ENCODE measurements around the gene PI4KA.

PI4KA gene

DNA sequence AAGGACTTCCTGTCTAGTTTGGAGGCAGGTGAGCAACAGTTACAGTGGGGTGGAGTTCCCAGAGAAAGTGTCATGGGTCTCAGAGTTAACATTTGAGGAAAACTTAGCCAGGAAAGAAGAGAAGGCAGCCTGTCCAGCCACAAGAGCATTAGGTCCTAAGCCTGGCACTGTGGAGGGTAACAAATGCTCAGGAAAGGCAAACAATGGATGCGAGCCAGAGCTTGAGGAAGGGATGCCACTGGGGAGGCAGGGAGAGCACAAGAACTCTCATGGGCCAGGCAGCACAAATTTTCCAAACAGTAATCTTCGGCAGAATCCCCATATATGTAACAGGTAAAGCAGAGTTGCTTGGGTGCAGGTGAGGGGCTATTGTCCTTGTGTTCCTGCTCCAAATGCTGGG, 92.7 kb downstream of the PI4KA start:
- DNase-seq = no peak
- in situ Hi-C loops (cut with MboI; ENCODE audit: low pct_unique_long_range_greater_than_20kb, low sequenced_read_pairs) = loop anchor here (25.0 kb wide), 1 partner anchor 354 kb away; no protein-coding TSS in a partner anchor

GRCh38 chr22:20764729-20765128, 93.9 kb downstream of the PI4KA start:
- DNase-seq = no peak
- in situ Hi-C loops (cut with MboI; ENCODE audit: low pct_unique_long_range_greater_than_20kb, low sequenced_read_pairs) = loop anchor here (25.0 kb wide), 1 partner anchor 352 kb away; no protein-coding TSS in a partner anchor

DNA sequence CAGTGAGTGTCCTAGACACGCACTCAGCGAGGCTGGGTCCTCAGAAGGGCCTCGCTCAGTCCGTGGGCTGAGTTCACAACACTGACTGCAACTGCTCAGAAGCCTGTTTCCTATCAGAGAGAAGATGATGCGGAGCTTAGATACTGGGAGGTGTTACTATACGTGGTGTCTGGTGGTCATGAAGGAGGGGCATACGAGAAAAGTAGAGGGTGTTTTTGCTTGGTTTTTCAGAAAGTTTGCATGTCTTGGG, 94.2 kb downstream of the PI4KA start:
- no peak for DNase-seq
- in situ Hi-C loops (cut with MboI; ENCODE audit: low pct_unique_long_range_greater_than_20kb, low sequenced_read_pairs) = loop anchor here (25.0 kb wide), 1 partner anchor 352 kb away; no protein-coding TSS in a partner anchor

DNA sequence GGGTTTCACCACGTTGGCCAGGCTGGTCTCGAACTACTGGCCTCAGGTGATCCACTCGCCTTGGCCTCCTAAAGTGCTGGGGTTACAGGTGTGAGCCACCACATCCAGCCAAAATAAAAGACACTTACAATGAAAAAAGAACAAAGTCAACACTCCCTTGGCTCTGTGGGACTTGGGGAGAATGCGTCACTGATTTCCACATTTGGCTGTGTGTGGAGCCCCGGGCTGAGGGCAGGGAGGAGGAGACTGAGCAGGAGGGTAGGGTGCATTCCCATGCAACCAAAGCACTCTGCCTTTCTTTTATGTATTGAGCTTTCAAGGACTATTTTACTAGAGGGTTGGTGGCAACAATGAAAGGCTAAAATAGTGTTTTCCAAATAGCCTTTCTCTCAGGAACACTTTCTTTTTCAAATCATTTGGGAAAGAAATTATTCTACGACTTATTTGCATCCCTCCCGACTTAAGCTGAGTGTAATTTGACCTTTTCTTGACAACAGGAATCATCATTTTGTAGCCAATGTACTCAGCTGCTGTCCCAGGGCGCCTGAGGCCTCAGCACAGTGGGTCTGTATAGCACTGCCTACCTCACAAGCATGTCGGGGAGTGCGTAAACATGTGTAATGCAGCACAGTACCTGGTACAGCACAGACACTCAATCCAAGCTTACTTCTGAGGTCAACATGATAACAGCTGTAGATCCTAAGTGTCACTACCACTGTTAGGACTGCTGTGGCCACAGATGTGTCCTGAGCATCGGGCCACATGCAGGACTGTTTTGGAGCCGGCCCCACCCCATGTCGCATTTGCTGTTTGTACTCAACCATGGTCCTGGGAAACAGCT, 94.8 kb downstream of the PI4KA start:
- no peak for DNase-seq
- in situ Hi-C loops (cut with MboI; ENCODE audit: low pct_unique_long_range_greater_than_20kb, low sequenced_read_pairs) = loop anchor here (25.0 kb wide), 1 partner anchor 352 kb away; no protein-coding TSS in a partner anchor

GRCh38 chr22:20762233-20762796, 96.3 kb downstream of the PI4KA start:
- in situ Hi-C loops (cut with MboI; ENCODE audit: low pct_unique_long_range_greater_than_20kb, low sequenced_read_pairs) = loop anchor here (25.0 kb wide), 1 partner anchor 350 kb away; no protein-coding TSS in a partner anchor
- DNase-seq = no peak

GRCh38 chr22:20761536-20761935, 97.1 kb downstream of the PI4KA start:
- no peak for DNase-seq
- in situ Hi-C loops (cut with MboI; ENCODE audit: low pct_unique_long_range_greater_than_20kb, low sequenced_read_pairs) = loop anchor here (25.0 kb wide), 1 partner anchor 349 kb away; no protein-coding TSS in a partner anchor

GRCh38 chr22:20760084-20760483, 98.5 kb downstream of the PI4KA start:
- no peak for DNase-seq
- in situ Hi-C loops (cut with MboI; ENCODE audit: low pct_unique_long_range_greater_than_20kb, low sequenced_read_pairs) = loop anchor here (25.0 kb wide), 1 partner anchor 348 kb away; no protein-coding TSS in a partner anchor

- no peak for DNase-seq
- in situ Hi-C loops (cut with MboI; ENCODE audit: low pct_unique_long_range_greater_than_20kb, low sequenced_read_pairs) = loop anchor here (25.0 kb wide), 1 partner anchor 346 kb away; no protein-coding TSS in a partner anchor
Measured at GRCh38 chr22:20758688-20759087, 99.9 kb downstream of the PI4KA start.

GRCh38 chr22:20756846-20757245, 101.8 kb downstream of the PI4KA start:
- no peak for DNase-seq

GRCh38 chr22:20752873-20753272, 105.7 kb downstream of the PI4KA start:
- no peak for DNase-seq
- in situ Hi-C loops (cut with MboI; ENCODE audit: low pct_unique_long_range_greater_than_20kb, low sequenced_read_pairs) = loop anchor here (25.0 kb wide), 1 partner anchor 341 kb away; no protein-coding TSS in a partner anchor

More at GRCh38 chr22:20756846-20757245, 101.8 kb downstream of the PI4KA start:
- in situ Hi-C loops (cut with MboI; ENCODE audit: low pct_unique_long_range_greater_than_20kb, low sequenced_read_pairs) = loop anchor here (25.0 kb wide), 1 partner anchor 345 kb away; no protein-coding TSS in a partner anchor

DNA sequence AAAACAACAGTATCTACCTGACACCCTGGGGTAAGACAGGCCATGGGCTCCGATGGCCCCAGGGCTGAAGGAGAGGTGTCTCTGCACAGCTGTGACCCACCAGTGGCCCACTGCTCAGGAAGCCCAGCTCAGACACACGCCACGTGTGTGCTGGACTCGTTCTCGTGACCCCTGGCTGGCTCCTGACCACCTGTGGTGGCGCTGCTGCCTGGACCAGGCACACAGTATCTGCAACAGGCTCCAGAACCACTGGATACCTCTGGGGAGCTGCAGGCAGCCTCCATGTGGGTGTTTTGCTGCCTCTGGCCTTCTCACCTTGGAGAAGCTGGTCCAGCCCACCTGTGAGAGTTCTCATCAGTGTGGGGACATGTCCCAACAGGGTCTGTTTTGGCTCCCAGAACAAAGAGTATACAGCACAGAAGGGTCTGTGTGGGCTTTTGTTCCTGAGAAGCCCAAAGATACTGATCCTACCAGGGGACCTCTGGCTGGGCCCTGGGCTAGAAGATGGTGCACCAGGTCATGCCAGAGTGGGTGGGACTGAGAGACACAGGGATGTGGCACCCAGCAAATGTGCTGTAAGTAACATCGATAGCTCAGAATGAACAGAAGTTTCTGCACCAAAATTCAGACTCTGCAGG, 106.4 kb downstream of the PI4KA start:
- in situ Hi-C loops (cut with MboI; ENCODE audit: low pct_unique_long_range_greater_than_20kb, low sequenced_read_pairs) = loop anchor here (25.0 kb wide), 1 partner anchor 340 kb away; no protein-coding TSS in a partner anchor
- no peak for DNase-seq

DNA sequence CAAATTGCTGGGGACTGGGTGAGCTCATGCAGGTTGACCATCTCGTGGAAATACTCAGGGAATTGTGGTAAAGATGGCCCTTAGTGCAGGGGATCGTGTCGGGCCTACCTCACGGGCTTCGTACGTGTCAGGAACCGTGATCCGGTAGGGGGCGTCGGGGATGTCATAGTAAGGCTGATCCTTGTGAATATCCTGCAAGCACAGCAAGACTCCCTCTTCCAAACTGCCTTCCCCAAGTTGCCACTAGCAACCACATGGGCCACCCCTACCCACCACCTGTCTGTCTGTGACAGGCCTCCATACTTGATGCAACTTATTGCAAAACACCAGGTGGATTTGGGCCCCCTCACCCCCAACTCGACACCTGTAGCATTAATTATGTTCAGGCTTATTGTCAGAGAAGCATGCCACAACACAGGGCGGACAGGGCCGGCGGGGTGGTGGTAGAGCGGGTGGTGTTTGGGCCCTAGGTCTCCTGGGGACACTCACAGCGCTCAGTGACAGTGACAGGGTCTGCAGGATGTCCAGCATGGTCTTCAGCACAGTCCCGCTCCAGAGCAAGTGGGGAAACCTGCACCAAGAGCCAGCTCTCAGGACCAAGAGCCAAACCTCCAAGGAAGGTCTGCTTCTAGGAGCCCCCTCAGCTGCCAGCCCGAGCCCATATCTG, 107.3 kb downstream of the PI4KA start:
- in situ Hi-C loops (cut with MboI; ENCODE audit: low pct_unique_long_range_greater_than_20kb, low sequenced_read_pairs) = loop anchor here (25.0 kb wide), 1 partner anchor 339 kb away; no protein-coding TSS in a partner anchor
- DNase-seq = no peak

GRCh38 chr22:20750461-20751184, 108.0 kb downstream of the PI4KA start:
- in situ Hi-C loops (cut with MboI; ENCODE audit: low pct_unique_long_range_greater_than_20kb, low sequenced_read_pairs) = loop anchor here (25.0 kb wide), 1 partner anchor 338 kb away; no protein-coding TSS in a partner anchor

DNA sequence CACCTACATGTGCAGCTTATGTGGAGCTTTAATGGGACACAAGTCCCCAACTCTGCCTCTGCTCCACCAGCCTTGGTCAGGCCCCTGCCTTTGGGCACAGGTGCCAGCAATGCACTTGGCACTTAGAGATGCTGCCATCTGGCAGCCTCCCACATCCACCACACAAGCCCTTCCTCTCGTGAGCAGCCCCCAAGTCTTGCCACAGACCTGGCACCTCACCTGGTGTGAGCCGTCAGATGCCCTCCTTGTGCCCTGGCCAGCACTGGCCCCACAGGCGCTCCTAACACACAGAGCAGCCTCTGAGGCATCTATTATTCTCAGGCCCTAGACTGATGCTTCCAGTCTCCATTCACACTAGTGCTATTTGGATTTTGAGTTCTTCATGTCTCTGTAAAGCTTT, 109.2 kb downstream of the PI4KA start:
- DNase-seq = no peak
- in situ Hi-C loops (cut with MboI; ENCODE audit: low pct_unique_long_range_greater_than_20kb, low sequenced_read_pairs) = no loop called here

More at GRCh38 chr22:20750461-20751184, 108.0 kb downstream of the PI4KA start:
- DNase-seq = no peak

GRCh38 chr22:20748731-20749428, 109.7 kb downstream of the PI4KA start:
- no peak for DNase-seq
- in situ Hi-C loops (cut with MboI; ENCODE audit: low pct_unique_long_range_greater_than_20kb, low sequenced_read_pairs) = no loop called here

- in situ Hi-C loops (cut with MboI; ENCODE audit: low pct_unique_long_range_greater_than_20kb, low sequenced_read_pairs) = no loop called here
- DNase-seq = no peak
Measured at GRCh38 chr22:20748082-20748481, 110.5 kb downstream of the PI4KA start.

GRCh38 chr22:20747223-20747622, 111.4 kb downstream of the PI4KA start:
- in situ Hi-C loops (cut with MboI; ENCODE audit: low pct_unique_long_range_greater_than_20kb, low sequenced_read_pairs) = no loop called here

More at GRCh38 chr22:20747223-20747622, 111.4 kb downstream of the PI4KA start:
- DNase-seq = no peak
